WTC11 (cell line): ENCODE data around the gene CSNK1A1L. TPM values are rescaled to one million over a fixed set of nuclear protein-coding genes. Genes with fewer than 3 reads are reported as not detected.

ENCODE experiments used
- ATAC-seq: fragments of 200-7000 bp; cut with Tn5 transposase; 2 replicates; pipeline ENCODE4 v1.10.0; 2021; ENCODE audit warnings: mild to moderate bottlenecking, moderate library complexity
- CTCF ChIA-PET: fragments of 300-600 bp; sonication (Branson Sonifier 250); formaldehyde crosslinking; loops from one replicate; lab custom pipeline; 2021; ENCODE audit warnings: antibody characterized with exemption; lab: Charles Lee
- POLR2A ChIA-PET: fragments of 350-600 bp; sonication (Branson Sonifier 250); formaldehyde crosslinking; loops from one replicate; lab custom pipeline; 2021; ENCODE audit warnings: antibody characterized with exemption; lab: Charles Lee
- DNase-seq: peaks from one replicate; pipeline ENCODE4 v3.0.0; 2021; ENCODE audit warnings: low spot score
- H3K27ac Mint-ChIP-seq: 2 replicates; pipeline ENCODE4 v1.8.0; 2021; ENCODE audit warnings: mixed read lengths
- H3K27me3 Mint-ChIP-seq: 2 replicates; pipeline ENCODE4 v1.8.0; 2021; ENCODE audit warnings: low read depth, mild to moderate bottlenecking, moderate library complexity, mixed read lengths
- H3K36me3 Mint-ChIP-seq: 2 replicates; pipeline ENCODE4 v1.8.0; 2021; ENCODE audit warnings: mixed read lengths
- H3K4me1 Mint-ChIP-seq: 2 replicates; pipeline ENCODE4 v1.8.0; 2022; ENCODE audit warnings: mixed read lengths
- H3K4me3 Mint-ChIP-seq: 2 replicates; pipeline ENCODE4 v1.8.0; 2021; ENCODE audit warnings: mild to moderate bottlenecking, moderate library complexity, mixed read lengths
- H3K9me3 Mint-ChIP-seq: 2 replicates; pipeline ENCODE4 v1.8.0; 2021; ENCODE audit warnings: mixed read lengths
- AFF4 ChIP-seq: sonication (generic); formaldehyde crosslinking; IDR thresholded peaks from 2 replicates; pipeline ENCODE4 v1.8.1; 2023; ENCODE audit warnings: mild to moderate bottlenecking, missing genetic modification reagents, borderline replicate concordance
- CREM ChIP-seq: sonication (generic); formaldehyde crosslinking; IDR thresholded peaks from 2 replicates; pipeline ENCODE4 v1.8.1; 2022; ENCODE audit warnings: mild to moderate bottlenecking, missing genetic modification reagents, moderate library complexity
- ELF4 ChIP-seq: sonication (generic); formaldehyde crosslinking; IDR thresholded peaks from 2 replicates; pipeline ENCODE4 v1.8.1; 2022; ENCODE audit warnings: low read depth, mild to moderate bottlenecking, moderate library complexity, missing genetic modification reagents
- FOXP4 ChIP-seq: sonication (generic); formaldehyde crosslinking; IDR thresholded peaks from 2 replicates; pipeline ENCODE4 v1.8.0; 2022; ENCODE audit warnings: mild to moderate bottlenecking, missing genetic modification reagents
- GTF2I ChIP-seq: fragments of 250-450 bp; sonication (Bioruptor Pico); conservative IDR thresholded peaks from 2 replicates; pipeline ENCODE4 v1.4.0; 2021; ENCODE audit warnings: mild to moderate bottlenecking
- JAZF1 ChIP-seq: fragments of 250-450 bp; sonication (Bioruptor Pico); IDR thresholded peaks from 2 replicates; pipeline ENCODE4 v1.9.0; 2021; ENCODE audit warnings: moderate library complexity, mild to moderate bottlenecking, inconsistent platforms
- NFYB ChIP-seq: sonication (generic); formaldehyde crosslinking; conservative IDR thresholded peaks from 2 replicates; pipeline ENCODE4 v1.8.0; 2022; ENCODE audit warnings: low read depth, missing genetic modification reagents
- NR3C1 ChIP-seq: sonication (generic); formaldehyde crosslinking; conservative IDR thresholded peaks from 2 replicates; pipeline ENCODE4 v1.8.1; 2023; ENCODE audit warnings: low read depth, mild to moderate bottlenecking, missing genetic modification reagents
- OVOL2 ChIP-seq: fragments of 250-450 bp; sonication (Bioruptor Pico); IDR thresholded peaks from 2 replicates; pipeline ENCODE4 v1.9.0; 2021; ENCODE audit warnings: mild to moderate bottlenecking, borderline replicate concordance
- RORB ChIP-seq: fragments of 250-450 bp; sonication (Bioruptor Pico); IDR thresholded peaks from 2 replicates; pipeline ENCODE4 v1.9.0; 2021; ENCODE audit warnings: mild to moderate bottlenecking
- SP1 ChIP-seq: sonication (generic); formaldehyde crosslinking; conservative IDR thresholded peaks from 2 replicates; pipeline ENCODE4 v1.8.1; 2022; ENCODE audit warnings: missing genetic modification reagents
- TCF7 ChIP-seq: sonication (generic); formaldehyde crosslinking; IDR thresholded peaks from 2 replicates; pipeline ENCODE4 v1.8.0; 2022; ENCODE audit warnings: mild to moderate bottlenecking, low read depth, missing genetic modification reagents, moderate library complexity
- ZNF219 ChIP-seq: sonication (generic); formaldehyde crosslinking; IDR thresholded peaks from 2 replicates; pipeline ENCODE4 v1.8.0; 2023; ENCODE audit warnings: missing genetic modification reagents, mild to moderate bottlenecking, borderline replicate concordance
- ZNF317 ChIP-seq: sonication (generic); formaldehyde crosslinking; IDR thresholded peaks from 2 replicates; pipeline ENCODE4 v1.8.1; 2023; ENCODE audit warnings: low read depth, mild to moderate bottlenecking, moderate library complexity, missing genetic modification reagents, borderline replicate concordance
- ZNF396 ChIP-seq: fragments of 250-450 bp; sonication (Bioruptor Pico); IDR thresholded peaks from 2 replicates; pipeline ENCODE4 v1.8.0; 2021; ENCODE audit warnings: mild to moderate bottlenecking, moderate library complexity, borderline replicate concordance
- ZNF416 ChIP-seq: fragments of 250-450 bp; sonication (Bioruptor Pico); IDR thresholded peaks from 2 replicates; pipeline ENCODE4 v1.9.0; 2021; ENCODE audit warnings: mild to moderate bottlenecking, inconsistent platforms
- total RNA-seq: library from RNA; stranded (reverse); gene quantifications from 3 replicates; pipeline ENCODE4 v1.2.3, GENCODE V29; 2021
- TF ChIP-seq, protein P1 (sequence below): sonication (generic); formaldehyde crosslinking; IDR thresholded peaks from 2 replicates; pipeline ENCODE4 v1.8.0; 2022; ENCODE audit warnings: mild to moderate bottlenecking, missing genetic modification reagents
- TF ChIP-seq, protein P2 (sequence below): sonication (generic); formaldehyde crosslinking; IDR thresholded peaks from 2 replicates; pipeline ENCODE4 v1.8.1; 2022; ENCODE audit warnings: low read depth, missing genetic modification reagents, borderline replicate concordance
- TF ChIP-seq, protein P3 (sequence below): sonication (generic); formaldehyde crosslinking; IDR thresholded peaks from 2 replicates; pipeline ENCODE4 v1.8.1; 2022; ENCODE audit warnings: missing genetic modification reagents, borderline replicate concordance
- TF ChIP-seq, protein P4 (sequence below): sonication (generic); formaldehyde crosslinking; IDR thresholded peaks from 2 replicates; pipeline ENCODE4 v1.8.1; 2023; ENCODE audit warnings: mild to moderate bottlenecking, missing genetic modification reagents

Gene CSNK1A1L
- total RNA-seq, 1 experiment from 2014 or later = not detected

DNA sequence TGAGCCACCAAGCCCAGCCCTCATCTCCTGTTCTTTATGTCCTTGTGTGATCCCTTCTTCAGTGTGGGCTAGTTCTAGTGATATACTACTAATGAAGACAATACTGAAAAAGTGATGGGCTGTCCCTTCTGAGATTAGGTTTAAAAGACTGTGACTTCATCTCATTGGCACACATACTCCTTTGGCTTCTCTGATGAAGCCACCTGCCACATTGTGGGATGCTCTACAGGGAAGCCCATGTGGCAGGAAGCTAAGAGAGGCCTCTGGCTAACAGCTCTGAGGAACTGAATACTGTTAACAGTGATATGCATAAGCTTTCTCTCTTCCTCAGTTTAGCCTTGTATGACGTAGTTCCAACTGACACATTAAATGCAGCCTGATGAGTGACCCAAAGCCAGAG lies 13.6 kb downstream of the CSNK1A1L start:
- no peak overlapping the region for H3K4me3 Mint-ChIP-seq
- POLR2A ChIA-PET = no interaction called here
- DNase-seq (no peak), ATAC-seq (no peak)
- H3K4me1 Mint-ChIP-seq = no peaks in the 10 kb centered on the region
- no peaks in the 10 kb centered on the region for H3K27me3 Mint-ChIP-seq
- CTCF ChIA-PET = no interaction called here
- H3K36me3 Mint-ChIP-seq = no peaks in the 10 kb centered on the region
- no peak overlapping the region for H3K27ac Mint-ChIP-seq
- H3K9me3 Mint-ChIP-seq = no peaks in the 10 kb centered on the region
- TF ChIP-seq AFF4 (CRISPR knock-in tag) (no peak), SP1 (CRISPR knock-in tag) (no peak), CREM (CRISPR knock-in tag) (no peak), FOXP4 (CRISPR knock-in tag) (no peak), GTF2I (no peak), RORB (CRISPR knock-in tag) (no peak), ZNF416 (no peak), OVOL2 (CRISPR knock-in tag) (no peak), ELF4 (CRISPR knock-in tag) (no peak), NR3C1 (CRISPR knock-in tag) (no peak), ZNF317 (no peak), ZNF396 (CRISPR knock-in tag) (no peak), JAZF1 (CRISPR knock-in tag) (no peak)
- TF ChIP-seq, protein P1, sequence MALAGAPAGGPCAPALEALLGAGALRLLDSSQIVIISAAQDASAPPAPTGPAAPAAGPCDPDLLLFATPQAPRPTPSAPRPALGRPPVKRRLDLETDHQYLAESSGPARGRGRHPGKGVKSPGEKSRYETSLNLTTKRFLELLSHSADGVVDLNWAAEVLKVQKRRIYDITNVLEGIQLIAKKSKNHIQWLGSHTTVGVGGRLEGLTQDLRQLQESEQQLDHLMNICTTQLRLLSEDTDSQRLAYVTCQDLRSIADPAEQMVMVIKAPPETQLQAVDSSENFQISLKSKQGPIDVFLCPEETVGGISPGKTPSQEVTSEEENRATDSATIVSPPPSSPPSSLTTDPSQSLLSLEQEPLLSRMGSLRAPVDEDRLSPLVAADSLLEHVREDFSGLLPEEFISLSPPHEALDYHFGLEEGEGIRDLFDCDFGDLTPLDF (CRISPR knock-in tag) = no peak
- TF ChIP-seq, protein P2, sequence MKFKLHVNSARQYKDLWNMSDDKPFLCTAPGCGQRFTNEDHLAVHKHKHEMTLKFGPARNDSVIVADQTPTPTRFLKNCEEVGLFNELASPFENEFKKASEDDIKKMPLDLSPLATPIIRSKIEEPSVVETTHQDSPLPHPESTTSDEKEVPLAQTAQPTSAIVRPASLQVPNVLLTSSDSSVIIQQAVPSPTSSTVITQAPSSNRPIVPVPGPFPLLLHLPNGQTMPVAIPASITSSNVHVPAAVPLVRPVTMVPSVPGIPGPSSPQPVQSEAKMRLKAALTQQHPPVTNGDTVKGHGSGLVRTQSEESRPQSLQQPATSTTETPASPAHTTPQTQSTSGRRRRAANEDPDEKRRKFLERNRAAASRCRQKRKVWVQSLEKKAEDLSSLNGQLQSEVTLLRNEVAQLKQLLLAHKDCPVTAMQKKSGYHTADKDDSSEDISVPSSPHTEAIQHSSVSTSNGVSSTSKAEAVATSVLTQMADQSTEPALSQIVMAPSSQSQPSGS (CRISPR knock-in tag) = no peak

DNA sequence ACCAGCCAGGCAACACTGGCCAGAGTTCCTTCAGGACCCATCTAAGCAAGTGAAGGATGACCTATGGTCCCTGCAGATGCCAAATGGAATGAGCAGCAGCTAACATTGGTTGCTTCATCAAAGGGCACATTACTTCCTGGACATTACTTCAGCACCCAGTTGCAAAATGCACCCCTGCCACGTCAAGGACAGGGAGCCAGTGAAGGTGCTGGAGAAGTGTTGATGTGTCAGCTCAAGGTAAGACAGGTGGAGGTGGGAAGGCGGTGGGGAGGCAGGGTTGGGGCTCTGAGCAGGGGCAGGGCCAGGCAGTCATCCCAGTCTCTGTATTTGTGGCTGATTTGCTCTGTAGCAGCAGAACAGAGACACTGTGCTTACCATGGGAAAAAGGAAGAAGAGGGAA lies 14.6 kb downstream of the CSNK1A1L start:
- Mint-ChIP-seq H3K4me1 (no peaks in the 10 kb centered on the region), H3K4me3 (no peak overlapping the region), H3K27me3 (no peaks in the 10 kb centered on the region; the same call in 1 of the 2 replicates), H3K27ac (no peak overlapping the region), H3K36me3 (no peaks in the 10 kb centered on the region), H3K9me3 (no peaks in the 10 kb centered on the region)
- ChIA-PET POLR2A (no interaction called here), CTCF (no interaction called here)
- DNase-seq = no peak
- ATAC-seq = no peak
- TF ChIP-seq, protein P3, sequence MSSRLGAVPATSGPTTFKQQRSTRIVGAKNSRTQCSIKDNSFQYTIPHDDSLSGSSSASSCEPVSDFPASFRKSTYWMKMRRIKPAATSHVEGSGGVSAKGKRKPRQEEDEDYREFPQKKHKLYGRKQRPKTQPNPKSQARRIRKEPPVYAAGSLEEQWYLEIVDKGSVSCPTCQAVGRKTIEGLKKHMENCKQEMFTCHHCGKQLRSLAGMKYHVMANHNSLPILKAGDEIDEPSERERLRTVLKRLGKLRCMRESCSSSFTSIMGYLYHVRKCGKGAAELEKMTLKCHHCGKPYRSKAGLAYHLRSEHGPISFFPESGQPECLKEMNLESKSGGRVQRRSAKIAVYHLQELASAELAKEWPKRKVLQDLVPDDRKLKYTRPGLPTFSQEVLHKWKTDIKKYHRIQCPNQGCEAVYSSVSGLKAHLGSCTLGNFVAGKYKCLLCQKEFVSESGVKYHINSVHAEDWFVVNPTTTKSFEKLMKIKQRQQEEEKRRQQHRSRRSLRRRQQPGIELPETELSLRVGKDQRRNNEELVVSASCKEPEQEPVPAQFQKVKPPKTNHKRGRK (CRISPR knock-in tag) = no peak
- TF ChIP-seq TCF7 (no peak), ZNF219 (CRISPR knock-in tag) (no peak), AFF4 (CRISPR knock-in tag) (no peak), NFYB (CRISPR knock-in tag) (no peak)
- TF ChIP-seq, protein P4, sequence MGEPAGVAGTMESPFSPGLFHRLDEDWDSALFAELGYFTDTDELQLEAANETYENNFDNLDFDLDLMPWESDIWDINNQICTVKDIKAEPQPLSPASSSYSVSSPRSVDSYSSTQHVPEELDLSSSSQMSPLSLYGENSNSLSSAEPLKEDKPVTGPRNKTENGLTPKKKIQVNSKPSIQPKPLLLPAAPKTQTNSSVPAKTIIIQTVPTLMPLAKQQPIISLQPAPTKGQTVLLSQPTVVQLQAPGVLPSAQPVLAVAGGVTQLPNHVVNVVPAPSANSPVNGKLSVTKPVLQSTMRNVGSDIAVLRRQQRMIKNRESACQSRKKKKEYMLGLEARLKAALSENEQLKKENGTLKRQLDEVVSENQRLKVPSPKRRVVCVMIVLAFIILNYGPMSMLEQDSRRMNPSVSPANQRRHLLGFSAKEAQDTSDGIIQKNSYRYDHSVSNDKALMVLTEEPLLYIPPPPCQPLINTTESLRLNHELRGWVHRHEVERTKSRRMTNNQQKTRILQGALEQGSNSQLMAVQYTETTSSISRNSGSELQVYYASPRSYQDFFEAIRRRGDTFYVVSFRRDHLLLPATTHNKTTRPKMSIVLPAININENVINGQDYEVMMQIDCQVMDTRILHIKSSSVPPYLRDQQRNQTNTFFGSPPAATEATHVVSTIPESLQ (CRISPR knock-in tag) = no peak
